ENCODE data around the gene IL22RA1. TPM values are rescaled to one million over a fixed set of nuclear protein-coding genes. Genes with fewer than 3 reads are reported as not detected.

Gene IL22RA1
- total and polyA plus RNA-seq, 2 donors (not counting 1 experiment from before 2014, with no cell fraction given), result under 0.01 to 0.03 TPM

GRCh38 chr1:24175033-24175755 lies 32.3 kb upstream of the IL22RA1 start:
- no peak for DNase-seq (ENCODE audit: low read depth in 2 of 2)
- Histone ChIP-seq H3K4me2 (ENCODE audit: extremely low read depth, insufficient read depth, low read length) (no peak overlapping the region), H3K4me3 (replicated peaks in 1 of 4; ENCODE audit: control extremely low read depth in 1 of 4, insufficient read depth in 1 of 4, low read depth in 3 of 4, low read length in 4 of 4) (no peak overlapping the region), H4K20me1 (ENCODE audit: control insufficient read depth, extremely low read depth, insufficient read depth, low read length) (no peaks in the 10 kb centered on the region), H3K79me2 (ENCODE audit: control insufficient read depth, insufficient read depth, low read length) (no peaks in the 10 kb centered on the region), H3K36me3 (ENCODE audit: control insufficient read depth, insufficient read depth, low read length) (no peaks in the 10 kb centered on the region), H3K27ac (ENCODE audit: insufficient read depth, low read length) (no peak overlapping the region), H3K9ac (ENCODE audit: insufficient read depth, low read length) (no peak overlapping the region), H3K9me3 (ENCODE audit: control insufficient read depth, insufficient read depth, low read depth, low read length) (no peaks in the 10 kb centered on the region), H3K27me3 (ENCODE audit: control insufficient read depth, insufficient read depth, low read length) (peaks cover 11% of the 10 kb centered on the region), H3K4me1 (ENCODE audit: control insufficient read depth, extremely low read depth, insufficient read depth, low read length) (no peaks in the 10 kb centered on the region), H2AFZ (ENCODE audit: low read length) (no peak overlapping the region)
- TF ChIP-seq CTCF (conservative IDR thresholded peaks at IDR 0.05 in 1 of 2, IDR thresholded peaks at IDR 0.05 in 1 of 2; ENCODE audit: low read depth in 1 of 2, low read length in 2 of 2) (no peak), EZH2 (IDR thresholded peaks at IDR 0.05; ENCODE audit: low read length, missing control alignments) (no peak)

- Histone ChIP-seq H4K20me1 (ENCODE audit: control insufficient read depth, extremely low read depth, insufficient read depth, low read length) (no peaks in the 10 kb centered on the region), H3K4me2 (ENCODE audit: extremely low read depth, insufficient read depth, low read length) (no peak overlapping the region), H3K27me3 (ENCODE audit: control insufficient read depth, insufficient read depth, low read length) (peaks cover 11% of the 10 kb centered on the region), H3K27ac (ENCODE audit: insufficient read depth, low read length) (no peak overlapping the region), H3K4me1 (ENCODE audit: control insufficient read depth, extremely low read depth, insufficient read depth, low read length) (no peaks in the 10 kb centered on the region), H2AFZ (ENCODE audit: low read length) (no peak overlapping the region), H3K79me2 (ENCODE audit: control insufficient read depth, insufficient read depth, low read length) (no peaks in the 10 kb centered on the region), H3K36me3 (ENCODE audit: control insufficient read depth, insufficient read depth, low read length) (no peaks in the 10 kb centered on the region), H3K4me3 (replicated peaks in 1 of 4; ENCODE audit: control extremely low read depth in 1 of 4, insufficient read depth in 1 of 4, low read depth in 3 of 4, low read length in 4 of 4) (no peak overlapping the region), H3K9ac (ENCODE audit: insufficient read depth, low read length) (no peak overlapping the region), H3K9me3 (ENCODE audit: control insufficient read depth, insufficient read depth, low read depth, low read length) (no peaks in the 10 kb centered on the region)
- no peak for DNase-seq (ENCODE audit: low read depth in 2 of 2)
- TF ChIP-seq EZH2 (IDR thresholded peaks at IDR 0.05; ENCODE audit: low read length, missing control alignments) (no peak), CTCF (conservative IDR thresholded peaks at IDR 0.05 in 1 of 2, IDR thresholded peaks at IDR 0.05 in 1 of 2; ENCODE audit: low read depth in 1 of 2, low read length in 2 of 2) (no peak)
Measured at GRCh38 chr1:24173638-24174575, 31.0 kb upstream of the IL22RA1 start.

DNA sequence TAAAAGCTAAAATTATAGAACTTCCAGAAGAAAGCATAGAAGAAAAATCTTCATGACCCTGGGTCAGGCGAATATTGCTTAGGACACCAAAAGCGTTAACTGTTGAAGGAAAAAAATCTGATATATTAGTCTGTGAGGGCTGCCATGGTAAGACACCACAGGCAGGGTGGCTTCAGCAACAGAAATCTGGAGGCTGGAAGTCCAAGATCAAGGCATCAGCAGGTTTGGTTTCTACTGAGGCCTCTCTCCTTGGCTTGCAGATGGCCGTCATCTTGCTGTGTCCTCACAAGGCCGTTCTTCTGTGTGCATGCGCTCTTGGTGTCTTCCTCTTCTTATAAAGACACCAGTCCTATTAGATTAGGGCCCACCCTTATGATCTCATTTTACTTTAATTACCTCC lies 29.7 kb upstream of the IL22RA1 start:
- no peak overlapping the region for H3K27ac ChIP-seq (ENCODE audit: insufficient read depth, low read length)
- peaks cover 11% of the 10 kb centered on the region for H3K27me3 ChIP-seq (ENCODE audit: control insufficient read depth, insufficient read depth, low read length)

More for the DNA sequence above, 29.7 kb upstream of the IL22RA1 start:
- Histone ChIP-seq H3K9me3 (ENCODE audit: control insufficient read depth, insufficient read depth, low read depth, low read length) (no peaks in the 10 kb centered on the region), H3K4me3 (replicated peaks in 1 of 4; ENCODE audit: control extremely low read depth in 1 of 4, insufficient read depth in 1 of 4, low read depth in 3 of 4, low read length in 4 of 4) (no peak overlapping the region), H2AFZ (ENCODE audit: low read length) (no peak overlapping the region), H4K20me1 (ENCODE audit: control insufficient read depth, extremely low read depth, insufficient read depth, low read length) (no peaks in the 10 kb centered on the region), H3K4me2 (ENCODE audit: extremely low read depth, insufficient read depth, low read length) (no peak overlapping the region), H3K36me3 (ENCODE audit: control insufficient read depth, insufficient read depth, low read length) (no peaks in the 10 kb centered on the region), H3K79me2 (ENCODE audit: control insufficient read depth, insufficient read depth, low read length) (no peaks in the 10 kb centered on the region), H3K9ac (ENCODE audit: insufficient read depth, low read length) (no peak overlapping the region), H3K4me1 (ENCODE audit: control insufficient read depth, extremely low read depth, insufficient read depth, low read length) (no peaks in the 10 kb centered on the region)
- TF ChIP-seq CTCF (conservative IDR thresholded peaks at IDR 0.05 in 1 of 2, IDR thresholded peaks at IDR 0.05 in 1 of 2; ENCODE audit: low read depth in 1 of 2, low read length in 2 of 2) (no peak), EZH2 (IDR thresholded peaks at IDR 0.05; ENCODE audit: low read length, missing control alignments) (no peak)
- DNase-seq (ENCODE audit: low read depth in 2 of 2), result no peak

Measured in fibroblast of lung (primary cell).